Sigmoid colon (tissue), 4 donors: Measurements from ENCODE around the gene SLC16A12.

Experiments
- CTCF ChIP-seq, 4 experiments: fragments of 450-650 bp in 3 of 4; fragments of 200-600 bp in 1 of 4; IDR thresholded peaks; one replicate each; pipeline ENCODE4 v1.5.1; 2016 to 2019; ENCODE audit warnings: antibody characterized with exemption in 4 of 4, mild to moderate bottlenecking in 3 of 4, moderate library complexity in 2 of 4
- EP300 ChIP-seq, 4 donors: sonication (generic); formaldehyde crosslinking; IDR thresholded peaks; one replicate each; pipeline ENCODE4 v1.6.1; 2017; ENCODE audit warnings: antibody characterized with exemption in 4 of 4
- POLR2A ChIP-seq, 2 donors: fragments of 450-650 bp; IDR thresholded peaks; one replicate each; pipeline ENCODE4 v1.6.1; 2016; ENCODE audit warnings: antibody characterized with exemption in 2 of 2, mild to moderate bottlenecking in 2 of 2, moderate library complexity in 2 of 2

GRCh38 chr10:89534826-89535166 lies 598 bp downstream of the SLC16A12 start:
- TF ChIP-seq POLR2A (IDR thresholded peaks at IDR 0.05), result no peak
- no peak for TF ChIP-seq EP300 (IDR thresholded peaks at IDR 0.05)
- no peak for TF ChIP-seq CTCF (IDR thresholded peaks at IDR 0.05)
